WTC11 (cell line): Measurements from ENCODE around the gene ANO9.

ENCODE experiments used
- E2F1 ChIP-seq: sonication (generic); formaldehyde crosslinking; IDR thresholded peaks from 2 replicates; pipeline ENCODE4 v1.8.0; 2022; ENCODE audit warnings: mild to moderate bottlenecking, missing genetic modification reagents
- ETV6 ChIP-seq: sonication (generic); formaldehyde crosslinking; IDR thresholded peaks from 2 replicates; pipeline ENCODE4 v1.8.1; 2022; ENCODE audit warnings: mild to moderate bottlenecking, missing genetic modification reagents
- FOXK1 ChIP-seq: sonication (generic); formaldehyde crosslinking; IDR thresholded peaks from 2 replicates; pipeline ENCODE4 v1.8.0; 2022; ENCODE audit warnings: mild to moderate bottlenecking, moderate library complexity, missing genetic modification reagents
- PRDM15 ChIP-seq: sonication (generic); formaldehyde crosslinking; IDR thresholded peaks from 2 replicates; pipeline ENCODE4 v1.8.0; 2022; ENCODE audit warnings: missing genetic modification reagents
- USF1 ChIP-seq: sonication (generic); formaldehyde crosslinking; IDR thresholded peaks from 2 replicates; pipeline ENCODE4 v1.8.0; 2022; ENCODE audit warnings: mild to moderate bottlenecking, missing genetic modification reagents
- TF ChIP-seq, protein P1 (sequence below): fragments of 200-600 bp; IDR thresholded peaks from 2 replicates; pipeline ENCODE4 v1.8.0; 2022; ENCODE audit warnings: antibody characterized with exemption
- TF ChIP-seq, protein P2 (sequence below): sonication (generic); formaldehyde crosslinking; IDR thresholded peaks from 2 replicates; pipeline ENCODE4 v1.8.1; 2023; ENCODE audit warnings: mild to moderate bottlenecking, missing genetic modification reagents, moderate library complexity
- TF ChIP-seq, protein P3 (sequence below): sonication (generic); formaldehyde crosslinking; IDR thresholded peaks from 2 replicates; pipeline ENCODE4 v1.8.0; 2023; ENCODE audit warnings: mild to moderate bottlenecking, missing genetic modification reagents

- no peak for TF ChIP-seq E2F1 (CRISPR knock-in tag)
- TF ChIP-seq, protein P1, sequence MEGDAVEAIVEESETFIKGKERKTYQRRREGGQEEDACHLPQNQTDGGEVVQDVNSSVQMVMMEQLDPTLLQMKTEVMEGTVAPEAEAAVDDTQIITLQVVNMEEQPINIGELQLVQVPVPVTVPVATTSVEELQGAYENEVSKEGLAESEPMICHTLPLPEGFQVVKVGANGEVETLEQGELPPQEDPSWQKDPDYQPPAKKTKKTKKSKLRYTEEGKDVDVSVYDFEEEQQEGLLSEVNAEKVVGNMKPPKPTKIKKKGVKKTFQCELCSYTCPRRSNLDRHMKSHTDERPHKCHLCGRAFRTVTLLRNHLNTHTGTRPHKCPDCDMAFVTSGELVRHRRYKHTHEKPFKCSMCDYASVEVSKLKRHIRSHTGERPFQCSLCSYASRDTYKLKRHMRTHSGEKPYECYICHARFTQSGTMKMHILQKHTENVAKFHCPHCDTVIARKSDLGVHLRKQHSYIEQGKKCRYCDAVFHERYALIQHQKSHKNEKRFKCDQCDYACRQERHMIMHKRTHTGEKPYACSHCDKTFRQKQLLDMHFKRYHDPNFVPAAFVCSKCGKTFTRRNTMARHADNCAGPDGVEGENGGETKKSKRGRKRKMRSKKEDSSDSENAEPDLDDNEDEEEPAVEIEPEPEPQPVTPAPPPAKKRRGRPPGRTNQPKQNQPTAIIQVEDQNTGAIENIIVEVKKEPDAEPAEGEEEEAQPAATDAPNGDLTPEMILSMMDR: no peak
- TF ChIP-seq, protein P2, sequence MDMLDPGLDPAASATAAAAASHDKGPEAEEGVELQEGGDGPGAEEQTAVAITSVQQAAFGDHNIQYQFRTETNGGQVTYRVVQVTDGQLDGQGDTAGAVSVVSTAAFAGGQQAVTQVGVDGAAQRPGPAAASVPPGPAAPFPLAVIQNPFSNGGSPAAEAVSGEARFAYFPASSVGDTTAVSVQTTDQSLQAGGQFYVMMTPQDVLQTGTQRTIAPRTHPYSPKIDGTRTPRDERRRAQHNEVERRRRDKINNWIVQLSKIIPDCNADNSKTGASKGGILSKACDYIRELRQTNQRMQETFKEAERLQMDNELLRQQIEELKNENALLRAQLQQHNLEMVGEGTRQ: no peak
- no peak for TF ChIP-seq USF1 (CRISPR knock-in tag)
- TF ChIP-seq ETV6 (CRISPR knock-in tag): no peak
- TF ChIP-seq, protein P3, sequence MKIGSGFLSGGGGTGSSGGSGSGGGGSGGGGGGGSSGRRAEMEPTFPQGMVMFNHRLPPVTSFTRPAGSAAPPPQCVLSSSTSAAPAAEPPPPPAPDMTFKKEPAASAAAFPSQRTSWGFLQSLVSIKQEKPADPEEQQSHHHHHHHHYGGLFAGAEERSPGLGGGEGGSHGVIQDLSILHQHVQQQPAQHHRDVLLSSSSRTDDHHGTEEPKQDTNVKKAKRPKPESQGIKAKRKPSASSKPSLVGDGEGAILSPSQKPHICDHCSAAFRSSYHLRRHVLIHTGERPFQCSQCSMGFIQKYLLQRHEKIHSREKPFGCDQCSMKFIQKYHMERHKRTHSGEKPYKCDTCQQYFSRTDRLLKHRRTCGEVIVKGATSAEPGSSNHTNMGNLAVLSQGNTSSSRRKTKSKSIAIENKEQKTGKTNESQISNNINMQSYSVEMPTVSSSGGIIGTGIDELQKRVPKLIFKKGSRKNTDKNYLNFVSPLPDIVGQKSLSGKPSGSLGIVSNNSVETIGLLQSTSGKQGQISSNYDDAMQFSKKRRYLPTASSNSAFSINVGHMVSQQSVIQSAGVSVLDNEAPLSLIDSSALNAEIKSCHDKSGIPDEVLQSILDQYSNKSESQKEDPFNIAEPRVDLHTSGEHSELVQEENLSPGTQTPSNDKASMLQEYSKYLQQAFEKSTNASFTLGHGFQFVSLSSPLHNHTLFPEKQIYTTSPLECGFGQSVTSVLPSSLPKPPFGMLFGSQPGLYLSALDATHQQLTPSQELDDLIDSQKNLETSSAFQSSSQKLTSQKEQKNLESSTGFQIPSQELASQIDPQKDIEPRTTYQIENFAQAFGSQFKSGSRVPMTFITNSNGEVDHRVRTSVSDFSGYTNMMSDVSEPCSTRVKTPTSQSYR (CRISPR knock-in tag): no peak
- TF ChIP-seq FOXK1 (CRISPR knock-in tag): no peak
- TF ChIP-seq PRDM15: no peak
These were observed 55.3 kb downstream of the ANO9 start for GRCh38 chr11:386483-386882.
